Non-pigmented ciliary epithelial cell (primary cell): ENCODE measurements around the gene SCUBE3.

Source experiments
- DNase-seq: peaks from one replicate; pipeline ENCODE4 v3.0.0-alpha.2; 2010; ENCODE audit warnings: low read depth

Gene SCUBE3

DNA sequence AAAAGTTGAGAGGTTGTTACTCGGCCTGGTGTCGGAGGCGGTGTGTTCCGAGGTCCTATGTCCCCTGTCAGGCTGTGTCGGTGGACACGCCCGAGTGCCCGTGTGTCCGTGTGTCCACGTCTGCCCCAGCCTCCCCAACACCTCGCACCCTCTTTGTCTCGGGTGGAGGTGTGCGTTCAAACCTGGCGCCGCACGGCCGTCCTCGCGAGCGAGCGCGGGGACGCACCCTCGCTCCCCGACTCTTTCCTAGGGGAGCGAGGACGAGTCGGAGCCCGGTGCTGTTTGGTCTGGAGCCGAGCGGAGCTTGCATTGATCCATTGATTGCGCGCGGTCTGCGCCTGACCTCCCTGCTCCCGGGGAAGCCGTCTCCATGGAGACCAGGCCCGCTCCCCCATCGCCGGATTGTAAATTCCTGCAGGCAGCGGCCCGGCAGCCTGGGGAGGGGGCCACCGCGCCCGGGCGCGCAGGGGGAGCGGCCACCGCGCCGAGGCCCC is 411 bp upstream of the SCUBE3 start:
- DNase-seq = no peak

DNA sequence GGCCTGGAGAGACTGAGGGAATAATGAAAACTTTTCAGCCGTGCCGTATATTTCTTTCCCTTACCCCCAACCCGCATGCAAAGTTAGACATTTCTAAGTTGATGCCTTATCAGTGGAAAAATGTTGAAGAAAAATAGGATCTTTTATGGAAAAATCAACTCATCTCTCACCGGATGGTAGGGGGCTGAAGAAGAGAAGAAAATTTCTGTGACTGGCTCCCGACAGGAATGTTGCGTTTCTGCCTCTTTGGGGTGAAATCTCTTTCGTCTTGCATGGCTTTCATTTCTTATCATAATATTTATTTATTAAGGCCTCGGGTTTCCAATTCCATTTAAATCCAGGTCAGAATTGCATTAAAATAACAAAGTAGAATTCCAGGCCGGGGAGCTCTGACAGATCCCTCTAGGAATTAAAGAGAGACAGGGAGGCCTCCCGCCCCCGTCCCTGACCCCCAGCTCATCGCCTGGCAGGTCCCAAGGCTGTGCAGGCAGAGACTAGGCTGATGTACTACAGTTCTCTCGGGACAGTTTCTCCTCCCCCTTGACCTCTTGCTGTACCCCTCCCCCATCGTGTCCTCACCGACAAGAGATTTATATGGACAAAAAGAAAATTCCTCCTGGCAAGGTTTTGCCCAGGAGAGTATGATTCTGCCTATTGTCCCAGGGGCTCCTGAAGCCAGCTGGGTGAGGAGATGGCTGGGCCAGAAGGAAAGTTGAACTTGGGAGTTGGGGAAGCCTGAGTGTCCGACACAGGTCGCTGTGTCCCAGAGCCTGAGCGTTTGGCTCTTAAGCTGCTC is 1.3 kb downstream of the SCUBE3 start:
- no peak for DNase-seq

GRCh38 chr6:35215665-35216411 is 2.1 kb downstream of the SCUBE3 start:
- no peak for DNase-seq

DNA sequence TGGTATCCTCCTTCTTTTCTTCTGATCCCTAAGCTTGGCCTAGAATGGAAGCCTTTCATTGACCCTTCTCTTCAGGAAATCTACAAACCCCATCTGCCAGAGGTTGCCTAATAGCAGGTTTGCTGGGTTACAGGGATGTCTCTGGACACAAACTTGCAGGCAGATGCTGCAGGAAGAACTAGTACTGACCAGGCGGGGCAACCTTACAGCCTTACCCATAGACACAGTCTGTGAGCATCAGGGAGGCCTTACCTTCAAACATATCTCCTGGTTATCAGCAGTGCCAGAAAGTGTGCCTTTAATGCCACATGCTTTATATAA is 2.6 kb downstream of the SCUBE3 start:
- no peak for DNase-seq

DNA sequence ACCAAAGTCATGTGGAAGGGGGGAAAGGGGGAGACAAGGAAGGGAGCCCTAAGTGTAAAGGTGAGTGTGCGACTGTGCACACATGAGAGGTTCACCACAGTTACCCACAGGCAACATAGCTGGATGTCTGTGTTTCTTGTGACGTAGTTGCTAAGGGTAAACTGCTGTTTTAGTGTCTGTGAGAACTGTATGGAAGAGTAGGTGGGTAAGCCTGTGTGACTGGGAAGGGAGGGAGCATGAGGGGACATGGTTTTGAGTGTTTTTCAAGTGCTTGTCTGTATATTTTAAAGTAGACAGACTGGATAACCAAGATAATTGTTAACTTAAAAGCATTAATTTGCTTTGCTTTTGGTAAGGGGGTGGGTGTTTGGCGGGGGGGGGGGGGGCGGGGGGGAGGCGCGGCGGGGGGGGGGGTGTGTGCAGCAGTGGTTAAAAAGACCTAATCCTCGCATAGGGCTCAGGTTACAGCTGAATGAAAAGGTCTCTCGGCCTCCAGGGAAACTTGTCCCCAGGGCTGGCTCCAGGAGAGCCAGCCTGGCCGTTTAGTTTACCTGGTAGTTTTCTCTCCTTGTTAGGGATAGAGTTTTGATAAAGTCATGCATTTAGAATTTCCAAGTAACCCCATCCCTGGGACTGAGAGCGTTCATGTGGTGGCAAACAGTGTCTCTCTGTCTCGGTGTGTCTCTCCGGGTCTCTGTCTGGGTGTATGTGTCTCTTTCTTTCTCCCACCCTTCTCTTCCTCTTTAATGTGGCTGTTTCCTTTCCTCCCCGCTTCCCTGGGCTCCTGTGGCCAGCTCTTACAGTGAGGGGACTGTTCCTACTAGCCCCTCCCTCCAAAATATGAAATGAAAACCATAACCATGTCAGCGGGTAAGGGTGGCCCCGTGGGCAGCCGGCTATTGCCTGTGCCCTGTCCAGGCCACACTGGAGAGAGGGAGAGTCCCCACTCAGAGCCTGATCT is 3.4 kb downstream of the SCUBE3 start:
- DNase-seq = no peak

- no peak for DNase-seq
These were observed 4.3 kb downstream of the SCUBE3 start for GRCh38 chr6:35218021-35218420.

DNA sequence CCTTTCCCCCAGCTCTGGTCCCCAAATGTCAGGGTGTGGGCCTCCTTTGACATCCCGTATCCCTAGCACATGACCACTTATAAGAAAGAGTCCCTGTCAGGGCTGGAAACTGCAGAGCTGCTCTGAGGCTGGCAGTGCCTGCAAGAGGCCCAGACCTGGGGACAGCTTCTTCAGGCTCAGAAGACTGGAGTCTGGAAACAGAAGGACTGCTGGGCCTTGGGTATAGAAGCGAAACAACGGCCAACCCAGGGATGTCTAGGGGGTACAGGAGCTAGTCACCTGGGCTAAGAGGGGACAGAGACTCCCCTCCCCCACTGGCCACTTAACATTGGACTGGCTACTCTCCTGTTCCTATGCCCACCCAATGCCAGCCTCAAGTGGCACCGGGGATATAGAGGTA is 4.7 kb downstream of the SCUBE3 start:
- DNase-seq = no peak

- no peak for DNase-seq
These were observed 6.0 kb downstream of the SCUBE3 start for GRCh38 chr6:35219683-35220326.

- DNase-seq = no peak
These were observed 7.0 kb downstream of the SCUBE3 start for GRCh38 chr6:35220711-35221110.

- DNase-seq = no peak
These were observed 9.6 kb downstream of the SCUBE3 start for GRCh38 chr6:35223396-35223795.

DNA sequence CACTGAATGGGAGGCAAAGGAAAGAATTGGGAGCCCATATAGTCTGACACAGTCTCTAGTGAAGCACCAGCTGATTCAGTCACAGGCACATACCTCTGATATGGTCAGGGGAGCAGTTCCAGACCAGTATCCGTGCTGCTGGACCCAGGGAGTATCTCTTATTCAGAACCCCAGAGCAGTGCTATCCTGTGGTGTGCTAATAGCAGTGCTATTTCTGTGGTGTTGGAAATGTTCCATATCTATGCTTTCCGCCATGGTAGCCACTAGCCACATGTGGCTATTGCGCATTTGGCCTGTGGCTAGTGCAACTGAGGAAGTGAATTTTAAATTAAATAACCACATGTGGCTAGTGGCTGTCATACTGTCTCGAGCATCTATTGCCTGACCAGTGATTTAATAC is 11.0 kb downstream of the SCUBE3 start:
- DNase-seq = no peak

- no peak for DNase-seq
These were observed 14.7 kb downstream of the SCUBE3 start for GRCh38 chr6:35228481-35228880.

- no peak for DNase-seq
These were observed 15.5 kb downstream of the SCUBE3 start for GRCh38 chr6:35229304-35229703.

GRCh38 chr6:35230498-35230897 is 16.7 kb downstream of the SCUBE3 start:
- no peak for DNase-seq

- DNase-seq = no peak
These were observed 17.2 kb downstream of the SCUBE3 start for GRCh38 chr6:35230950-35231349.

- no peak for DNase-seq
These were observed 17.8 kb downstream of the SCUBE3 start for GRCh38 chr6:35231563-35231962.

- no peak for DNase-seq
These were observed 21.1 kb downstream of the SCUBE3 start for GRCh38 chr6:35234901-35235300.

GRCh38 chr6:35236223-35236622 is 22.5 kb downstream of the SCUBE3 start:
- DNase-seq = no peak

- DNase-seq = no peak
These were observed 23.7 kb downstream of the SCUBE3 start for GRCh38 chr6:35237476-35237875.

- no peak for DNase-seq
These were observed 25.1 kb downstream of the SCUBE3 start for GRCh38 chr6:35238843-35239289.

- DNase-seq = no peak
These were observed 25.8 kb downstream of the SCUBE3 start for GRCh38 chr6:35239581-35239980.
